Stimulated activated CD4-positive, alpha-beta T cell treated with anti-CD3 and anti-CD28 coated beads, Interleukin-1b, Interleukin-23, amount 100 ng/mL, for 24 hours (primary cell): ENCODE results near the gene SPACDR.

Experiments used
- DNase-seq, 4 experiments: peaks; one replicate each; pipeline ENCODE4 v3.0.0-alpha.2; 2020; ENCODE audit warnings: low read depth in 4 of 4, low spot score in 1 of 4

SPACDR gene

DNA sequence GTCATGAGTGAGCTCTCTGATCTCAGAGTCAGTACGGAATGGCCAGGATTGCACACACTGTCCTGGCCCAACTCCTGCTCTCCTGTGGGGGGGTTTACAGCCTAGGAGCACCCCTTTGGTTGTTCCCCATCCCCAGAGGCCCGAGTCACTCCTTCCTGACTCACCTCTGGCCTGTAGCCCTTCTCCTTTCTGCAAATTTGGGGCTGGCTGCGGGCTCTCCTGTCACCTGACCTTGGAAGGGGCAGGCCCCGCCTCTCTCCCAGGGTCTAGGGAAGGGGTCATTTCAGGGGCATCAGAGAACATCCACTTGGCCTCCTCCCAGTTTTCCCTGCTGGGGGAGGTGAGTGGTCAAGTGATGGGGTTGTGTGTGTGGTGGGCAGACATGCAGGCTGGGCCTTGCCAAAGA lies 21.4 kb upstream of the SPACDR start:
- DNase-seq, result no peak

DNA sequence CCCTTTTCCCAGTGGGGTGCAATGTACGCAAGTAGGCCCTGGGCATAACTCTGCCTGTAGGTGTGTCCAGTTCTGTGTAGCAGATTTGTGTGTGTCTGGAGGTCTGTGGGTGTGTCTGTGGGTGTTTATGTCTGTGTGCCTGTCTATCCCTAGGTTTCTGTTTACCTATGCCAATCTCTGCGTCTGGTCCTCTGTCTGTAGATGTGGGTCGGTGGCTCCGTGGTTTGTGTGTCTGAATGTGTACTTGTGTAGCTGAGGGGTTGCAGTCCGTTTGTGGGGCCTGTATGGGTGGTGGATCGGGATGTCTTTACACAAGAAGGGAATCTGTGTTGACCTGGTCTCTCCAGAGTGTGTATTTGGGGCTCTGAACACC lies 20.6 kb upstream of the SPACDR start:
- DNase-seq, result no peak

DNA sequence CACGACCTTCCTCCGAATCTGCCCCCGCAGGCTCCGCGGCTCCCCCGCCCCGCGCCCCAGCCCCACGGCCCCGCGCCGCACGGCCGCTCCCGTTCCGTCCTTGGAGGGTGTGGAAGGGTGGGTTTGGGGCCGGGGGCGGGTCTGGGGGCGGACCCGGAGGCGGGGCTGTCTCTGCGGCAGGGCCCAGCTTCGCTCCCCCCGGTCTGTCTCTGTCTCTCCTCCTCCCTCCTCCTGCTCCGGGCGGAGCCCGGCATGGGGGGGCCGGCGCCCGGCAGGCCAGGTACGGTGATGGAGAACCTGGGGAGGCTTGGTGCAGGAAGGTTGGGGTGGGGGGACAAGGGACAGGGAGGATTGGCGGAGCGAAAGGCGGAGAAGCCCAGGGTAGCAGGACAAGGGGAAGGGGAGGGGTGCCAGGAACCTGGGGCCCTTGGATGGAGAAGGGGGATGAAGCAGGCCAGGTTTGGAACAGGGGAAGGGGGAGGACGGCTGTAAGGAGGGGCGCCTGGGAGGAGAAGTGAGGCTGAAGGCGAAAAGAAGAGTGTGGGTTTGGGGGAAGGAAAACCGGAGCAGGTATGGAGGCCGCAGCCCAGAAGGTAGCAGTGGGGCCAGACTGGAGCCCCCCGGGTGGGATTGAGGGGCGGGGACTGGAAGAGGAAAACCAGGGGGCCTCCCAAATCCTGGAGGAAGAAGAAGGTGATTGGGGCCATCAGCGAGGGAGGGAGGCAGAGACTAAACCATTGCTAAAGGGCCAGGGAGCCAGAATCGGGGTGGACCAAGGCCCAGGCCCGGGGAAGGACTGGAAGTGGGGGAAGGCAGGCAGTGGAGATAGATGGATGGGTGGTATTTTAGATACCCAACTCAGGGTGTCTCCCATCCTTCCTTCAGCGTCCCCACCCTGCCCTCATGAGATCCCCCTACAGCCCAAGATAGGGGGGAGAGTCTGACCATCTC lies 19.9 kb upstream of the SPACDR start, which contains the start of gene NYAP1:
NYAP1 (plus strand) TSS at position 206 of the 951 bp plus-strand sequence. CDS start 1,385 bp downstream, outside the sequence.
- DNase-seq, result peak in 1 of 4 experiments; percentile 41

DNA sequence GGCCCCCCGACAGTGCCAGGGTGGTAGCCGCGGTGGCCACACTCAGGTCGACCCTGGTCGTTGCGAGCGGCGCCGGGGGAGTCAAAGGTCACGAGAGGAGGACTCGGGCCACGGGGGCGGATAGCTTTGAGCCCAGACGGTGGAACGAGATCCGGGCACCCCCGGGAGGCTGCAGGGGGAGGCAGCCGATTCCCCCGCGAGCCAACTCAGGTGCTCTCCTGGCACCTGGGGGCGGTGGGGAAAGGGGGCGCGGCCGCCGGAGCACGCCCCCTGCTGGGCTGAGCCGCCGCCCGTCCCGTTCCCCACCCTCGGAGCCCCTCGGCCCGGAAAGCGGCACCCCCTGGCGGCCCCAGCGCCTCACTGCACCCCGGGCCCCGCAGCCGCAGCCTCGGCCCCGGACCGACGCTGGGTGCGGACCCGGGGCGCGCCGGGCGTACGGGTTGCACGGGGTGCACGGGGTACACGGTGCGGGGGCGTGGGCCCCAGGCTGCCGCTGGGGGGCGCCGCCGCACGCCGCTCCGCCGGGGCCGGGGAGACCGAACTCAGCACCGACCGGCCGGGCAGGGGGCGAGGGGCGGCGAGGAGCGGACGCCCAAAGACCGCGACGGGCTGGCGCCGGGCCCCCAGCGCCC lies 19.1 kb upstream of the SPACDR start:
- DNase-seq, result peak; percentile 58 to 75 (median 72)

DNA sequence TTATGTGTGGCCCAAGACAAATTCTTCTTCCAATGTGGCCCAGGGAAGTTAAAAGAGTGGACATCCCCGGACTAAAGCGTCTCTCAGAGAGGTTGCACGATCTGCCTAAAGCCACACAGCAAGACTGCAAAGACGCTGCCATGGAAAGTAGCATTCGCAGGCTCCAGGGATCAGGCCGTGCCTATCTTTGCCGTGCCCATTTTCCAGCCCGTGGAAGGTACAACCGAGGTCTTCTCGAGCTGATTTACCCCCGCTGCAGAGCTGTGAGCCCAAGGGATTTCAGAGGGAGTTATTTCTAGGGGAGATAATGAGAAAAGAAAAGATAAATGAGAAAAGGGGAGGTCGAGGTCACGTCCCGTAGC lies 18.6 kb upstream of the SPACDR start:
- DNase-seq, result no peak

DNA sequence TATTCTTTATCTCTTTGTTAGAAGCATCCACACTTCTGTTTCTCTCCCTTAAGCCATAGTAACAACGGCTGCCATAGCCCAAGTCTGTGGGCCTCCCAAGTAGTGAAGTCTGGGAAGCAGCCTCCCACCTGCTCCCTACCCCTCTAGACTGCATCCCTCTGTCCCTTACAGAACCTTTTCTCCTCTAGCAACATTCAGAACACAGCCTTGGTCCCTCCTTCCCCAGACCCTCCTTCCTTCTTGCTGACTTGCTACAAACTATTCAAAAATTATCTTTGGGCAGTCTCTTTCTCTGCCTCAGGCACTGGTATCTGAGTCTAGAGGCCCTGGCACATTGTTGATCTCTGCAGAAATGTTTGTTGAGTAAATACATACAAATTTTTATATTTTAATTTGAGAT lies 17.4 kb upstream of the SPACDR start:
- no peak for DNase-seq

DNA sequence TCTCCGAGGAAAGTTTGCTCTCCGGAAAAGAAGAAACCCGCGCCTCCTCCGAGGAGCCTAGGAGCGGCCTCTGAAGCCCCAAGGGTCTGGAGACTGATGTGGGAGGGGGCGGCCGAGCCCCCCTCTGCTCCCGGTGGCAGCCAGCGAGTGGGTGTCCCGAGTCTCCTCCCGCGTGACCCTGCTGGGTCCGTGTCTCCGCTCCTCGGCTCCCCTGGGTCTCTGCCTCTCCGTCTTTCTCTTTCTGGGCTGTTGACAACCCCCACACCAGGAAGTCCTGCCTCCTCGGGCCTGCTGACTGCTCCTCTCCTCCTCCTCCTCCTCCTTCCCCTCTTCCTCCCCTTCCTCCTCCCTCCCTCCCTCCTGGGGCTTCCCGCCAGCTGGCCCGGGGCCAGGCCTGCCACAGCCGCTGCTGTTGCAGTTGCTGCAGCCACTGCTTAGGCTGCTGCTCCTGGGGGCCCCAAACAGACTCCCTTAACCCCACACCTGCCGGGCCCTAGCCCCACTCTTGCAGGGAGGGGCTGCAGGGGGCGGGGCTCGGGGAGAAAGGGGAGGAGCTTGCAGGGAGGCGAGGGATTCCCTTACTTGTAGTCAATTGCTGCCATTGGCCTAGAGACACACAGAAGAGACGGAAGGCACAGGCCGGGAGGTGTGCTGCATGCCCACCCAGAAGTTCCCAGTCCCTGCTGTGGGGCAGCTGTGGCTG lies 15.0 kb upstream of the SPACDR start, which contains the start of gene TSC22D4:
TSC22D4 (minus strand) TSS at position 257 of the 703 bp plus-strand sequence. CDS start 1,176 bp downstream, outside the sequence.
- peak; percentile 58 to 87 (median 80) for DNase-seq

DNA sequence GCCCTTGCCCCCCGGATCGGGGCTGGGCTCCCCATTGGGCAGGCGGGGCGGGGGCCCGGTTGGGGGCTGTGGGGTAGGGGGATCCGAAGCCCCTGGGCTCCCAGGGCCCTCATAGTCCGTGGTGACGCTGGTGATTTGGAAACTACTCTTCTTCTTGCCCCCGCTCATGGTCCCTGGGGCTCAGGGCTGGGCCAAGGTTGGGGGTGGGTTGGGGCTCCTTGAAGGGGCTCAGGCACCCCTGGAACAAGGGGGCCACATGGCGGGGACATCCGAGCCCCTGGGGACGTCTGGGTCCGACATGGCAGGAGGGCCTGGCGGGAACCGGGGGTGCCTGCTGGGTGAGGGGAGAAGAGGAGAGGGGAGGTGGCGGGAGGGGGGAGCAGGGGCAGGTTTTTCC lies 13.8 kb upstream of the SPACDR start:
- no peak for DNase-seq

DNA sequence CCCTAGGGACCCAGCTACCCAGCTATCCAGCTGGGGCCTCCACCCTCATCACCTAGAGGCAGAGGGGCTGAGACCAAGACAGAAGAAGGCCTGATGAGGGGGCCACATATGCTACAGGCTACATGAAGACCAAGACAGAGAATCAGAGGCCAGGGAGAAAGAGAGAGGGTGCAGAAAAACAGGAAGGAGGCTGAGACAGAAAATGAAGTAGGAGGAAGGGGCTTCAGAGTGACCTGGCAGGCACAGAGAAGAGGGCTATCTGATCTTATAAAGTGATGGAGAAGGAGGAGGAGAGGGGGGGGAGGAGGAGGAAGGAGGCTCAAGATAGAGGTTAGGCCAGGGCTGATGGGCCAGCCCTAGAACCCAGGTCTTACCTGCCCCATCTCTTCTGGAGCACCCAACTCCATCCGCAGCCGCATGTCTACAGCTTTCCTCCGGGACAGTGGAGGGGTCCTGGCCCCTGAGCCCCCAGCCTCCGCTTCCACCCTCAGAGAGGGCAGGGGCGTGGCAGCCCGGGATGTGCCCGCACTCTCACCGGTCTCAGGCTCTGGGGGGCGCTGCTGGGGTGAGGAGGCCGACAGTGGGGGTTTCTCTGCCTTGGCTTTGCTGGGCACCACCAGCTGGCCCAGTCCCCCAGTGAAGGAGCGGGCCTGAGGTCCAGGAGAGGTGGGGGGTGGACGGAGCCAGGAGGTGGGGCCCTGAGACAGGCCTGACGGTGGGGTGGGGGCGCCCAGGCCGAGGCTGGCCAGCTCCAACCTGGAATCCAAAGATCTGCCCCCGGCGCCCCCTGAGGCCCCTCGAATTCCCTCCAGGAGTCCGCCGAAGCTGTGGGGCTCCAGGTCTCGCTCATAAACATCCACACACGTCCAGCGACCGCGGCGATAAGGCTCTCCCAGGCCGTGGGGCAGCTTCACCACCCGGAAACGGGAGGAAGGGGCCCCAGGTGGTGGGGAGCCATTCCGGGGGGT lies 13.1 kb upstream of the SPACDR start:
- DNase-seq, result no peak

DNA sequence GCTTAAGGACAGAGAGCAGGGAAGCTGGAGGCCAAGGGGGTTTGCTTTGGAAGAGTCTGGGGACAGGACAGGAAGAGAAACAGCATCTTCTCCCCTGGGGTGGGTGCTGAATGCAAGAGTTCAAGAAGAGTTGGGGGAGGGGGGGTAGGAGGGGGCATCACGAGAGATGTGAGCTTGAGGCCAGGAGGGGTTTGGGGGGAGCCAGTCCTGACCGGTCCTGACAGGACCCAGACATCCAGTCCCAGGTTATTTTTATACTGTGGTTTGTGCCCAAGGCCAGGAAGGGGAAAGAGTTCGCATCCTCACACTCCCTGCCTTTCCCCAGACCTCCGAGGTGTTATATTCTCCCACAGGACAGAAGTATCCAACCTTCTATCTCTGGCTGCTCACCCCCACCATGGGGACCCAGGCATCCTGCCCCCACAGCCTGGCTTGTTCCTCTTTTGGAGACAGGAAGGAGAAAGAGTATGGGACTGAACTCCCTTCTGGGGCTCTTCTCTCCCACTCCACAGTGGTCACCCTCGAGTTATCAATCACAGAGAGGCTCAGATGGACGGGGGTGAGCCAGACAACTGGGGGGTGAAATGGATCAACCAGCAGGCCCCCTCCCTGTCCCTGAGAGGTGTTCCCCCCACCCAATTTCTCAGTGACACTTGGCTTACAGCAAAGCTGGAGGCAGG lies 12.2 kb upstream of the SPACDR start:
- DNase-seq, result no peak

DNA sequence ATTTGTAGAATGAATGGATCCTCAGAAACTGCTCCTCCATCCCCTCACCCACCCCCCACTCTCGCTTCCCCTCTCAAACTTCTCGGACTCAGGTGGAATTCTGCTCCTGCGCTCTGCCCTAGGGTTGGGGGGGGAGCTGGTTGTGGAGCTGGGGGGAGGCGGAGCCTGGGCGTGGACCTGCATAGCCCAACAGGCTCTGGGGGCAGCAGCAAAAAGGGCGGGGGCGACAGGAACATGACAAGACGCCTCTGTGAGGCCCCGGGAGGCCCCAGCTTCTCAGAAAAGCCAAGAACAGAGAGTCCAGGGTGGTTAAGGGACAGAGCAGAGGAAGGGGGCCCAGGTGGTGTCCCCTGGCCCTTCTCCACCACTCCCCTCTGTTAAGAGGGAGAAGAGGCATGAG lies 11.5 kb upstream of the SPACDR start:
- DNase-seq, result no peak

DNA sequence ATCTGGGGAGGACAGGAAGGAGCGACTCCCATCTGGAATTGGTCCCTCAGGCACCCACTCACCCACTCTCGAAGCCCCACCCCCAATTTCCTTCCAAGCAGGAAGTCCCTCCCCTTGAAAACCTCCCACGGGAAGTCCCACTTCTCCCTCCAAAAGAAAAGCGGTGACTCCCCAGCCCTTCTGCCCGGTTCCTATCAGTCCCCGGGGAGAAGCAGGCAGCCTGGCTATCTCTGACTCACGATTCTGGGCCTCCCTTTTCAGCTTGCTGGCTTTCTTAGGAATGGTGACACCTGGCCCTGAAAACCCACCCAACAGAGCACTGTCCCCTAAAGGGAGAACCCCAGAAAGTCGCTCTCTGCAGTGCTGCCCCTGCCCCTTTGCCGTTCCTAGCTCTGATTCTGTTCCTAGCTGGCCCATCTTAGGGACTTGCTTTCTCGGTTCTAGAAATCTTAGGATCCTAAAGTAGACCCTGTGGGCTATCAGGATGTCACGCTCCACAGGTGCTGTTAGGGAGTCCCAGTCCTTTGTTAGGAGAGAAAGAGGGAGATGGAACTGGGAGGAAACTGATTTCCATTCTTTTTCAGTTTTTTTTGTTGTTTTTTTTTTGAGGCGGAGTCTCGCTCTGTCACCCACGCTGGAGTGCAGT lies 8.9 kb upstream of the SPACDR start:
- no peak for DNase-seq

DNA sequence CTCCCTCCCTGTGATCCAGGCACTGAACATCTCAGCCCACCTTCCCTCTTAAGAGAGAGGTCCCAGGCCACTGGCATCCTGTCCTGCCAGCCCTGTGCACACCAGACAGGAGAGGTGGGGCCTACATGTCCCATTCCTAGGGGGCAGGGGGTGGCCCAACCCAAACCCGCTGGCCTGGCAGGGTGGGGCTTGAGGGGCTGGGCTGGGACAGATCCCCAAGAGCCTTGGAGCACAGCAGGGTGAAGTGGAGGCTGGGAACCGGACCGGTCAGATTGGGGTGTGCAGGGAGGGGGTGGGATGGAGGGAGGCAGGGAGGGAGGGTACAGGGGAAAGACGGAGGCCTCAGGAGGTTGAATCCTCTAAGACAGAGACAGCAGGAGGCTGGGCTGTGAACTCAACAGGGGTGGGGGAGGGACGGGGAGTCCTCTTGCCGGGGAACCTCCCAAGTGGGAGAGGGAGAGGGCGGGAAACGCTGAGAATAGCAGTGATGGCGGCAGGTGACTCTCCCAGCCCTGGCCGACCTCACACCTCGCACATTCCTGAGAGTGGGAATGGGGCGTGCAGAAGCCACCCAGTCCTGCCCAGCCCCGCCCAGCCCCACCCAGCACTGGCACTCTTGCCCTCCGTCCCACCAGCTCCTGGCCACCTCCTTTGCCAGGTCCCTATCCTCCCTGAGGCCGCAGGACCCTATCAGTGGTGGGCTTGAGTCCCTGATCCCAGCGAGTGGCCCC lies 8.2 kb upstream of the SPACDR start:
- DNase-seq, result no peak

DNA sequence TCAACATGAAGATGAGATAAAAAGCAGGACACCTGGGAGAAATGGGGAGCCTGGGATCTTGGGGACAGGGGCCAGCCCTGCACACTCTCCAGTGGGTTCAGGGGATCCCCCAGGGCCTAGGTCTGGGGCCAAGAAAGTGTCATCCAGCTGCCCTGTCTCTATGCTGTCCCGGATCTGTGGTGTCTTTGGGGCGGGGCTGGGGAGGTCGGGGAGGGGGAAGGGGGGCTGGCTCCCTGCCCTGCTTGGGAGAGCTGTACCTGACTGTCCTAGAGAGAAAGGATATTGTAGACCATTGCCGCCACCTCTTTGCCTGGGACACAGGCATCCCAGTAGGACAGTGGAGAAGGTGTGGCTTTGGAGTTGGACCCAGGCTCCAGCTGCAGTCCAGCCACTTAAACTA lies 7.0 kb upstream of the SPACDR start:
- no peak for DNase-seq

DNA sequence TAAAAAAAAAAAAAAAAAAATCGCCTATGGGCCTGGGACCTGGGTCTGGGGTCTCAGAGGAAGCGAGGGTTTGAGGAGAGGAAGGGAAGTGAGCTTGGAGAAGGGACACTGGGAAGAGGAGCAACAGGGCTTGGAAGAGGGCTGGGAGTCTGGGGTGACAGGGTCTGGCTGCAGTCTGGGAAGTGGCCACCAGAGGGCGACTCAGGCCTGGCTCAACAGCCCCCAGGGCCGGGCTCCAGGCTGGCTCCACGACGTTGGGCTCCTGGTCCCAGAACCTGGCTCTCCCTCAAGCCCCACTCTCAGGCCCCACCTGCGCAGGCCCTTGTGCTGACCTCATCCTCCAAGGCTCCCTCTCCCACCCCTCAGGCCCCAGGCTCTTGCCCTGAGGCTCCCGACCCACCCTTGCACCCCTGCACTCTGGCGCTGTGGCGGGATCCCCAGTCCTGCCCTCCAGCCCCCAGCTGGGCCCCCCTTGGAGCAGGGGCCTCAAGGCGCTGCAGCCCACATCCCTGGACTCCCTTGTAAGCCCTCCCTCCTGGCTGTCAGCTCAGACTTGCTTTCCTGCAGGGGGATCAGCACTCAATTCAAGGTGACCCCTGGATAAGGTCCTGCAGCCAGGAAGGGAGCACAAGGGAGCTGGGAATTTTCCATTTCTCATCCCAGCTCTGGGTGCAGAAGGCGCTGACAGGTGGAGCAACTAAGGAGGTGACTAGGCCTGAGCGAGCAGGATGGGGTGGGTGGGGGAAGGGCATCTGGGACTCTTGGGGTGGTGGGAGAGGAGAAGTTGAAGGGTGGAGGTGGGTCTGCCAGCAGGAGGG lies 5.4 kb upstream of the SPACDR start:
- DNase-seq, result peak; percentile 77 to 86 (median 80)

DNA sequence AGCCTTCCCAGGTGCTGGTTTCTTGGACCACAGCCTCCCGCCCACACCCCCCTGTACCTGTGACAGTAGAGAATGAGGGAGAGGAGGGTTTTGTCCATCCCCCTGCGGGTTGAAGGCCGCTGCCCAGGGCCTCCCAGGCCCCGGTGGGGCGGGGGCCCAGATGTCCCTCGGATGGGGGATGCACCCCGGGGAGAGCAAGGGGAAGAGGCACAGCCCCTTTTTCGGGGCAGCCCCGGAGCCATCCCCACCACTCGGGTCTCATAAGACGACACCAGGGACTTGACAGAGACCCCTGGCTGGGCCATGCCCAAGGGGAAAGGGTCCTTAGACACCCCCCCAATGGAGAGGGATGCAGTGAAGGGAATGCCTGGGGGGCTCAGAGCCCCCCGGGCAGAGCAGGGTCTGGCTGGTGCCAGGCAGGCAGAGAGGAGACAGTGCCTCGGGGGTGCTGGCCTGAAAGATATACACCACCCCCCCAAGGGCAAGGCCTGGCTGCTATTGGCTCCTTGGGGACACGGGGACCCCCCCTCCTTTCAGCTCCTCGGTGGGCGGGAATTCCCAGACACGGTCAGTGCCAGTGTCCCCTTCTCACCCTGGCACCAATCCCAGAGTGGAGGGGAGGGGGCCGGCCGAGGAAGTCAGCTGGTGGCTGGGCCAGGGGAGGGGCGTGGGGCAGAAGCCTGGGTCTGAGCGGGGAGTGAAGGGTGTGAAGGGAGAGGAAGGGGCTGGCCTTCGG lies 3.7 kb upstream of the SPACDR start:
- no peak for DNase-seq
